Prostate gland (tissue), 2 donors: Measurements from ENCODE around the gene TMEM271. TPM values are rescaled to one million over a fixed set of nuclear protein-coding genes. Genes with fewer than 3 reads are reported as not detected.

Experiments
- DNase-seq: peaks from one replicate; pipeline ENCODE4 v3.0.0-alpha.2; 2019; ENCODE audit warnings: low spot score
- H3K27ac ChIP-seq, 2 donors: fragments of 200-600 bp; sonication (generic); 2 replicates each; pipeline ENCODE4 v1.5.1; 2017 to 2019
- H3K27me3 ChIP-seq: fragments of 200-600 bp; sonication (generic); replicated peaks from 2 replicates; pipeline ENCODE4 v1.5.1; 2019; ENCODE audit not compliant: insufficient read depth
- H3K36me3 ChIP-seq, 2 donors: fragments of 200-600 bp; sonication (generic); 1 replicate in 1 of 2; 2 replicates in 1 of 2; pipeline versions ENCODE4 v1.5.1 to v1.8.1; 2017 to 2019
- H3K4me1 ChIP-seq: fragments of 200-600 bp; sonication (generic); replicated peaks from 2 replicates; pipeline ENCODE4 v1.5.1; 2019
- H3K4me3 ChIP-seq, 2 donors: fragments of 200-600 bp; sonication (generic); 2 replicates each; pipeline ENCODE4 v1.5.1; 2017 to 2019
- H3K9me3 ChIP-seq: fragments of 200-600 bp; sonication (generic); 2 replicates; pipeline ENCODE4 v1.5.1; 2017
- POLR2A ChIP-seq: fragments of 450-650 bp; IDR thresholded peaks from one replicate; pipeline ENCODE4 v1.6.1; 2016; ENCODE audit warnings: antibody characterized with exemption, mild to moderate bottlenecking
- POLR2AphosphoS5 ChIP-seq: sonication (generic); formaldehyde crosslinking; IDR thresholded peaks from one replicate; pipeline ENCODE4 v1.6.1; 2017; ENCODE audit warnings: antibody characterized with exemption
- WGBS: methylation state at CpG from one replicate; pipeline ENCODE4 v1.1.5; 2018; 5-methylcytosine and 5-hydroxymethylcytosine counted together
- intact Hi-C: fragments of 100-400 bp; cut with DNase I; formaldehyde crosslinking; loops from one replicate; pipeline ENCODE4 v1.14.2; 2022
- total RNA-seq, 2 donors: library from RNA; depleted of rRNA; stranded (reverse); fragments of >200 nt; gene quantifications; one replicate each; pipeline ENCODE4 v1.1.0, GENCODE V29; 2016
- TF ChIP-seq, protein P1 (sequence below), 4 experiments: fragments of 200-600 bp in 2 of 4; fragments of 450-650 bp in 2 of 4; sonication (generic) in 2 of 4; IDR thresholded peaks; 1 replicate in 3 of 4; 2 replicates in 1 of 4; pipeline ENCODE4 v1.5.1; 2016 to 2019; ENCODE audit warnings: antibody characterized with exemption in 4 of 4, mild to moderate bottlenecking in 2 of 4, moderate library complexity in 2 of 4

The TMEM271 gene
- total RNA-seq, 2 donors from 2014 or later: 0.91 TPM; not detected in 1

DNA sequence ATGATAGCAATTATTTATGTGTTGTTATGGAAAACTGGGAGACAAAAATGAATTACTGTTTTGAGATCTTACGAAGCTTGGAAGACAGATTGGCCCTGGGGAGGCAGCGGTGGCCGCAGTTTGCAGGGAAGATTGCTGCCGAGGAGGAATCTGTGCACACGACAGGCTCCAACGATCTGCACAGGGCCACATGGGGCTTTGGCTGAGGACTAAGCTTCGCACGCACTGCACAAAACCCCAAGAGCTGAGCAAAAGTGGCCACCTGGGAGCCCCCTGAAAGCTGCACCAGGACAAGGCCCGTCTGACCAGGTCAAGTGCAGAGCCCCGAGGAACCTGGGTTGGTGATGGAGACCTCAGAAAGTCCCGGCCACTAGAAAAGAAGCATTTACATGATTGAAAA is 44.1 kb upstream of the TMEM271 start:
- 87% methylated on average over 11 of the region's 11 CpGs for WGBS
- no peaks in the 10 kb centered on the region for H3K27me3 ChIP-seq
- intact Hi-C loops: no loop called here

DNA sequence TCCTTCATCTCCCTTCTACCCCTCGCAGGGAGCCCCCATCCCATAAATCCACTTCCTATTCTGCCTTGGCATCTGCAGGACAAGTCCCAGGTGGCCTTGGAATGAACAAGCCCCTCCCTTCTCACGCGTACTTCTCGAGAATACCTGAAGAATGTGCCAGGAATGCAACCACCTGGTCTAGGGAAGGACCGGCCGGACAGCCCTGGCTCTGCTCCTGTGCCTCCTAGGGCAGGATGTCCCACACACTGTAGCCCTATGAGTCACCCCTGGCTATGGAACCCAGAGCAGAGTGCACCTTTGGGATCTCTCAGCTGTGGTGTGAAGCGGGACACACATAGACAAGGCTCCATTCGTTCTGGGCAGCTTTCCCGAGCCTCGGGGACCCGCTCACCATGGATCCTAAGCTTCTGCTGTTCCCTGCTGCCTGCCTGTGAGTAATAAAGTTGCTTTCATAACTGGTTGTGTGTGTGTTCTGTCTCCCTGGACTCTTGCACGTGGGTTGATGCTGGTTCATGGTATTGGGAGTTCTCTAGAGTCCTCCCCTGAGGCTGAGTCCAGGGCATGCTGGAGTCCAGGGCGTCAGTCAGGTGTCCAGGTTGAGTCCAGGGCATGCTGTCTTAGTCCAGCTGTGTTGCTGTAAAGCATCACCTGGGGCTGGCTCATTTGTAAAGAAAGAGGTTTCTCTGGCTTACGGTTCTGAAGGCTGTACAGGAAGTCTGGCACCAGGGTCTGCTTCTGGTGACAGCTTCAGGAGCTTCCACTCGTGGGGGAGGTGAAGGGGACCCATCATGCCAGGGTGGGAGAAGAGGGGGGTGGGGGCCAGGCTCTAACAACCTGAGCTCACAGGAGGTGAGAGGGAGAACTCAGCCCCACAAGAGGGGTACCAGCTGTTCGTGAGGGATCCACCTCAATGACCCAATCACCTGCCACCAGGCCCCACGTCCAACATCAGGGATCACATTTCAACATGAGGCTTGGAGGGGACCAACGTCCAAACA is 41.8 kb upstream of the TMEM271 start:
- Histone ChIP-seq H3K36me3 (no peaks in the 10 kb centered on the region), H3K9me3 (no peaks in the 10 kb centered on the region), H3K27me3 (no peaks in the 10 kb centered on the region), H3K4me3 (no peak overlapping the region), H3K4me1 (no peaks in the 10 kb centered on the region), H3K27ac (no peak overlapping the region)
- no peak for DNase-seq
- 48% methylated on average over 17 of the region's 18 CpGs for WGBS
- TF ChIP-seq POLR2AphosphoS5 (no peak), POLR2A (no peak)
- TF ChIP-seq, protein P1, sequence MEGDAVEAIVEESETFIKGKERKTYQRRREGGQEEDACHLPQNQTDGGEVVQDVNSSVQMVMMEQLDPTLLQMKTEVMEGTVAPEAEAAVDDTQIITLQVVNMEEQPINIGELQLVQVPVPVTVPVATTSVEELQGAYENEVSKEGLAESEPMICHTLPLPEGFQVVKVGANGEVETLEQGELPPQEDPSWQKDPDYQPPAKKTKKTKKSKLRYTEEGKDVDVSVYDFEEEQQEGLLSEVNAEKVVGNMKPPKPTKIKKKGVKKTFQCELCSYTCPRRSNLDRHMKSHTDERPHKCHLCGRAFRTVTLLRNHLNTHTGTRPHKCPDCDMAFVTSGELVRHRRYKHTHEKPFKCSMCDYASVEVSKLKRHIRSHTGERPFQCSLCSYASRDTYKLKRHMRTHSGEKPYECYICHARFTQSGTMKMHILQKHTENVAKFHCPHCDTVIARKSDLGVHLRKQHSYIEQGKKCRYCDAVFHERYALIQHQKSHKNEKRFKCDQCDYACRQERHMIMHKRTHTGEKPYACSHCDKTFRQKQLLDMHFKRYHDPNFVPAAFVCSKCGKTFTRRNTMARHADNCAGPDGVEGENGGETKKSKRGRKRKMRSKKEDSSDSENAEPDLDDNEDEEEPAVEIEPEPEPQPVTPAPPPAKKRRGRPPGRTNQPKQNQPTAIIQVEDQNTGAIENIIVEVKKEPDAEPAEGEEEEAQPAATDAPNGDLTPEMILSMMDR (IDR thresholded peaks at IDR 0.05): no peak
- intact Hi-C loops: no loop called here

More for the DNA sequence above, 44.1 kb upstream of the TMEM271 start:
- no peaks in the 10 kb centered on the region for H3K36me3 ChIP-seq
- TF ChIP-seq POLR2A: no peak
- TF ChIP-seq, protein P1 (IDR thresholded peaks at IDR 0.05): no peak
- no peak for TF ChIP-seq POLR2AphosphoS5
- no peaks in the 10 kb centered on the region for H3K9me3 ChIP-seq
- DNase-seq: no peak
- no peak overlapping the region for H3K27ac ChIP-seq
- no peaks in the 10 kb centered on the region for H3K4me1 ChIP-seq
- no peak overlapping the region for H3K4me3 ChIP-seq

DNA sequence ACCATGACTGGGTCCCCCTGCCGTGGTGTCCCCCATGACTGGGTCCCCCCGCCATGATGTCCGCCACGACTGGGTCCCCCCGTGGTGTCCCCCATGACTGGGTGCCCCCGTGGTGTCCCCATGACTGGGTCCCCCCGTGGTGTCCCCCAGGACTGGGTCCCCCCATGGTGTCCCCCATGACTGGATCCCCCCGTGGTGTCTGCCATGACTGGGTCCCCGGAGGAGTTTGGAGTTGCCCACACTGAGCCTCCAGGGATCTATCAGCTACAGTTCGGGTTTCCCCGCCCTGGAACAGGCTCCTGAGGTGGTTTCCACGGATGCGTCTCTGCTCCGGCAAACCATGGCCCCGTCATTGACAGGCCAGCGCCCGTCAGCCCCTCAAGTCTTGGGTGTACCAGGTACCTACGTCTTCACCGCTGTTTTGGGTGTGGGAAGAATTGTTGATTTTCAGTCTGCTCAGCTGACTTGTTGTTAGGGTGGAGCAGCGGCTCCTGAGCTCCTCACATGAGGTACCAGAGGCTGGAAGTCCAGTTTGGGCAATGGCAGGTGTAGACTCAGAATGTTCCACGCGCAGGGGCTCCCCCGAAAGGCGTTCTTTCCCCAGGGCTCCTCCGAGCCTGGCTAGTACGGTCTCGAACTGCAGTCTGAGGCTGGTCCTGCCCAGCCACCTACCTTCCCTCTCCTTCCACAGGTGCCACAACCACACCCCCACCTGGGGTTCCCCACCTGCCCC is 41.0 kb upstream of the TMEM271 start:
- TF ChIP-seq, protein P1 (IDR thresholded peaks at IDR 0.05): no peak
- no peak for TF ChIP-seq POLR2A
- TF ChIP-seq POLR2AphosphoS5: no peak
- intact Hi-C loops: no loop called here
- 92% methylated on average over 19 of the region's 27 CpGs for WGBS
- no peaks in the 10 kb centered on the region for H3K9me3 ChIP-seq
- no peaks in the 10 kb centered on the region for H3K27me3 ChIP-seq
- no peak for DNase-seq
- no peak overlapping the region for H3K4me3 ChIP-seq
- no peak overlapping the region for H3K27ac ChIP-seq
- no peaks in the 10 kb centered on the region for H3K4me1 ChIP-seq
- no peaks in the 10 kb centered on the region for H3K36me3 ChIP-seq

DNA sequence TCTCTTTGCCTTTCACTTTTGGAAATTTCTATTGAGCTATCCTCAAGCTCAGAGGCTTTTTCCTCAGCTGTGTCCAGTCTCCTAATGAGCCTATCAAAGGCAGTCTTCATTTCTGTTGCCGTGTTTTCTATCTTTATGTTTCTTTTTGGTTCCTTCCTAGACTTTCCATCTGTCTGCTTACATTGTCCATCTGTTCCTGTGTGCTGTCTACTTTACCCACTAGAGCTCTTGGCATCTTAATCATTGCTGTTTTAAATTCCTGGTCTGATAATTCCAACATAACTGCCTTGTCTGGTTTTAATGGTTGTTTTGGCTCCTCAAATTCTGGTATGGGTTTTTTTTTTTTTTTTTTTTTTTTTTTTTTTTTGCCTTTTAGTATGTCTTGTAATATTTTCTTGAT is 40.0 kb upstream of the TMEM271 start:
- Histone ChIP-seq H3K4me1 (no peaks in the 10 kb centered on the region), H3K9me3 (no peaks in the 10 kb centered on the region), H3K36me3 (no peaks in the 10 kb centered on the region), H3K4me3 (no peak overlapping the region), H3K27ac (no peak overlapping the region), H3K27me3 (no peaks in the 10 kb centered on the region)
- no peak for TF ChIP-seq POLR2AphosphoS5
- TF ChIP-seq POLR2A: no peak
- TF ChIP-seq, protein P1 (IDR thresholded peaks at IDR 0.05): no peak
- WGBS: 89% methylated on average over 1 of the region's 1 CpG
- intact Hi-C loops: no loop called here
- DNase-seq: no peak
